RWPE1 (cell line): Measurements from ENCODE around the gene MTMR8.

Experiments
- CTCF ChIA-PET: fragments of 350-600 bp; sonication (Branson Sonifier 250); formaldehyde crosslinking; extraction: SDS; loops from one replicate; lab custom pipeline; 2021; lab: Yijun Ruan, JAX
- POLR2A ChIA-PET: fragments of 400-600 bp; formaldehyde crosslinking; extraction: SDS; loops from one replicate; lab custom pipeline; 2020; ENCODE audit warnings: antibody characterized with exemption; ENCODE audit not compliant: low non-redundant PET; lab: Yijun Ruan, JAX
- DNase-seq: peaks from one replicate; pipeline ENCODE4 v3.0.0; 2012; ENCODE audit warnings: low spot score
- H3K27ac ChIP-seq: fragments of 450-650 bp; 2 replicates; pipeline ENCODE4 v1.5.1; 2017
- CTCF ChIP-seq: fragments of 450-650 bp; conservative IDR thresholded peaks from 2 replicates; pipeline ENCODE4 v1.5.1; 2017; ENCODE audit warnings: low read depth, mild to moderate bottlenecking

The MTMR8 gene

GRCh38 chrX:64265265-64265664 lies 130.0 kb downstream of the MTMR8 start:
- no peak for DNase-seq
- no peak overlapping the region for H3K27ac ChIP-seq
- CTCF ChIA-PET = no interaction called here
- TF ChIP-seq CTCF = no peak
- POLR2A ChIA-PET = no interaction called here

GRCh38 chrX:64230123-64230970 lies 164.9 kb downstream of the MTMR8 start, which contains the start of gene ASB12:
Gene ASB12 (minus strand): TSS chrX:64230607. CDS start chrX:64225650, 4,957 bp downstream.
- no peak for DNase-seq
- CTCF ChIA-PET = no interaction called here
- H3K27ac ChIP-seq = no peak within 1 kb of the TSS
- POLR2A ChIA-PET = no interaction called here
- TF ChIP-seq CTCF = no peak

- no peak overlapping the region for H3K27ac ChIP-seq
- DNase-seq = no peak
- ChIA-PET CTCF (no interaction called here), POLR2A (no interaction called here)
- TF ChIP-seq CTCF = no peak
These were observed 166.1 kb downstream of the MTMR8 start for GRCh38 chrX:64229154-64229553.
